ENCODE measurements around the gene PPM1N. TPM values are rescaled to one million over a fixed set of nuclear protein-coding genes. Genes with fewer than 3 reads are reported as not detected.

PPM1N gene
- total and polyA plus RNA-seq, 2 of the 13 experiments (the other 11 are each of a cell fraction or from before 2014, with no cell fraction given): 0.31 to 1.8 TPM

GRCh38 chr19:45506246-45506988 is 8.2 kb downstream of the PPM1N start (continued):
- TF ChIP-seq KAT8 (CRISPR knock-in tag; IDR thresholded peaks at IDR 0.05) (no peak; the same call in 1 of the 2 replicates), ARNT2 (CRISPR knock-in tag; IDR thresholded peaks at IDR 0.05; ENCODE audit: low read depth) (no peak), PRDM10 (CRISPR knock-in tag; IDR thresholded peaks at IDR 0.05; ENCODE audit: low read depth) (no peak; the same call in none of the 2 replicates), BRF2 (CRISPR knock-in tag; IDR thresholded peaks at IDR 0.05) (no peak), ZNF678 (CRISPR knock-in tag; IDR thresholded peaks at IDR 0.05) (no peak), ZNF460 (CRISPR knock-in tag; IDR thresholded peaks at IDR 0.05; ENCODE audit: borderline replicate concordance) (no peak), ZNF407 (CRISPR knock-in tag; IDR thresholded peaks at IDR 0.05; ENCODE audit: not compliant biosample characterization) (no peak), ZNF776 (CRISPR knock-in tag; IDR thresholded peaks at IDR 0.05) (peak; percentile 18; the same call in 1 of the 2 replicates), ETV6 (CRISPR knock-in tag; conservative IDR thresholded peaks at IDR 0.05) (no peak; the same call in 1 of the 2 replicates), ZNF282 (IDR thresholded peaks at IDR 0.05; ENCODE audit: partially characterized antibody) (no peak)
